Measurements from ENCODE around the gene KMO. TPM values are rescaled to one million over a fixed set of nuclear protein-coding genes. Genes with fewer than 3 reads are reported as not detected.

The KMO gene
- total and polyA plus RNA-seq, 7 donors, result 0.27 to 5.4 (median 1.8) TPM

DNA sequence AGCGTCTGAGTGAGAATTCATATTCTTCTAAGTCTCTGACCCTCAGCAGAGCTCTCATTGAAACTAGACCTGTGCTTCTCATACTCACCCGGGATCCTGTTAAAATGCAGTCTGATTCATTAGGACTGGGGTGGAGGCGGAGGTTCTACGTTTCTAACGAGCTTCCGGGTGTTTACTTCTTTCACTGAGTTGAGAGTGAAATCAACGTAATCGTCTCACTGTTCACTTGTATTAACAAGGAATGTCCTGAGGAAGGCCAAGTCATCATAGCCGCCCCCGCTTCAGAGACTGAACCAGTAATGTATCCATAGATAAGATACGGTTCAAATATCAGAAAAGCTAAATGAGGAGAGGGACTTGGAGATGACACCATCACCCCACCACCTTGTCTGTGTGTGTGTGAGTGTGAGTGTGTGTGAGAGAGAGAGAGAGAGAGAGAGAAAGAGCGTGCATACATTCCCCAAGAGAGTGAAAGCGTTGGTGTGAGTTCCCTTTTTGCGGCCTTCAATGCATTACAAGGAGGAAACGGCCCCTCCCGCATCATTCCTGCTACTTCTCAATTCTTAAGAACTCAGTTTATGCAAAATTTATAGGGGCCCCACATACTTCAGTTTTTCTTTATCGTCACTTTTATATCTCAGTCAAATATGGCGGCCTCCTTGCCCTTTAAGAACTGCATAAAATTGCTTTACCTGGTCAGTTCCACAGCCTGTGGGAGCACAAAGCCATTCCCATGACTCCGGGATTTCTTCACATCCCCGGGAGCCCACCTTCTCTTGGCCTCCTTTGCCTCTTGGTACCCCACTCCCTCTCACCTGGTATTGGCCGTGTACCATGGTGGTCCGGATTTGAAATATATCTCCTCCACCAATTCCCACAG is 19.8 kb downstream of the KMO start:
- no peaks in the 10 kb centered on the region for H3K9me3 ChIP-seq
- H3K4me1 ChIP-seq, result no peaks in the 10 kb centered on the region
- no peak overlapping the region for H3K4me3 ChIP-seq
- no peak for TF ChIP-seq POLR2A (IDR thresholded peaks at IDR 0.05)
- TF ChIP-seq POLR2AphosphoS5 (IDR thresholded peaks at IDR 0.05), result no peak
- TF ChIP-seq, protein P1, sequence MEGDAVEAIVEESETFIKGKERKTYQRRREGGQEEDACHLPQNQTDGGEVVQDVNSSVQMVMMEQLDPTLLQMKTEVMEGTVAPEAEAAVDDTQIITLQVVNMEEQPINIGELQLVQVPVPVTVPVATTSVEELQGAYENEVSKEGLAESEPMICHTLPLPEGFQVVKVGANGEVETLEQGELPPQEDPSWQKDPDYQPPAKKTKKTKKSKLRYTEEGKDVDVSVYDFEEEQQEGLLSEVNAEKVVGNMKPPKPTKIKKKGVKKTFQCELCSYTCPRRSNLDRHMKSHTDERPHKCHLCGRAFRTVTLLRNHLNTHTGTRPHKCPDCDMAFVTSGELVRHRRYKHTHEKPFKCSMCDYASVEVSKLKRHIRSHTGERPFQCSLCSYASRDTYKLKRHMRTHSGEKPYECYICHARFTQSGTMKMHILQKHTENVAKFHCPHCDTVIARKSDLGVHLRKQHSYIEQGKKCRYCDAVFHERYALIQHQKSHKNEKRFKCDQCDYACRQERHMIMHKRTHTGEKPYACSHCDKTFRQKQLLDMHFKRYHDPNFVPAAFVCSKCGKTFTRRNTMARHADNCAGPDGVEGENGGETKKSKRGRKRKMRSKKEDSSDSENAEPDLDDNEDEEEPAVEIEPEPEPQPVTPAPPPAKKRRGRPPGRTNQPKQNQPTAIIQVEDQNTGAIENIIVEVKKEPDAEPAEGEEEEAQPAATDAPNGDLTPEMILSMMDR (IDR thresholded peaks at IDR 0.05), result no peak
- no peak for TF ChIP-seq EP300 (IDR thresholded peaks at IDR 0.05)
- intact Hi-C loops (cut with DNase I), result no loop called here
- peak overlapping the region in 3 of 4 donors; percentile 14 to 22 (median 20) for H3K27ac ChIP-seq
- 56 to 87% methylated on average over 22 of the region's 22 CpGs for WGBS, 2 donors
- H3K36me3 ChIP-seq, result no peaks in the 10 kb centered on the region
- no peaks in the 10 kb centered on the region for H3K27me3 ChIP-seq
- DNase-seq, result peak; percentile 68

DNA sequence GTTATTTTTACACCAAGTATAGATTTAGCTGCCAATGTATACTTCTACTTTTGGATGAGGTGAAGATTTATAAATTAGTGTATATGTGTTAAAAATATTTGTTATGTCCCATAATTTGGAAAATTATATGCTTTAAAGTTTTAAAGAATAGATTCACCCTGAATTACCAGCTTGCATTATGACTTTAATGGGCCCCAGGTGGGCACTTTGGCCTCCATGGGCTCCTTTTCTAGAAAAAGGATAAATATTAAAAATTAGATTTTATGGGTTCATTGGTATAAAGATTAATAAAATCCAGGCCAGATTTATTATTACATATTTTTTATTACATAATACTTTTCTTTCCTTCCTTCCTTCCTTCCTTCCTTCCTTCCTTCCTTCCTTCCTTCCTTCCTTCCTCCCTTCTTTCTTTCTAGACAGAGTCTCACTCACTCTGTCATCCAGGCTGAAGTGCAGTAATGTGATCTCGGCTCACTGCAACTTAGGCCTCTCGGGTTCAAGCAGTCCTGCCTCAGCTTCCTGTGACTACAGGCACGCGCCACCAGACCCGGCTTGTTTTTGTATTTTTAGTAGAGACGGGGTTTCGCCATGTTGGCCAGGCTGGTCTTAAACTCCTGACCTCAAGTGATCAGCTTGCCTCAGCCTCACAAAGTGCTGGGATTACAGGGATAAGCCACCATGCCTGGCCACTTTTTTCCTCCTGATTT is 21.9 kb downstream of the KMO start:
- no peak for DNase-seq
- Histone ChIP-seq H3K27me3 (no peaks in the 10 kb centered on the region), H3K27ac (no peak overlapping the region), H3K4me1 (no peaks in the 10 kb centered on the region), H3K4me3 (no peak overlapping the region), H3K9me3 (no peaks in the 10 kb centered on the region), H3K36me3 (no peaks in the 10 kb centered on the region)
- TF ChIP-seq EP300 (IDR thresholded peaks at IDR 0.05) (no peak), POLR2AphosphoS5 (IDR thresholded peaks at IDR 0.05) (no peak), POLR2A (IDR thresholded peaks at IDR 0.05) (no peak)
- TF ChIP-seq, protein P1 (IDR thresholded peaks at IDR 0.05), result no peak
- intact Hi-C loops (cut with DNase I), result no loop called here
- 88% methylated on average over 7 of the region's 7 CpGs for WGBS, 2 donors

DNA sequence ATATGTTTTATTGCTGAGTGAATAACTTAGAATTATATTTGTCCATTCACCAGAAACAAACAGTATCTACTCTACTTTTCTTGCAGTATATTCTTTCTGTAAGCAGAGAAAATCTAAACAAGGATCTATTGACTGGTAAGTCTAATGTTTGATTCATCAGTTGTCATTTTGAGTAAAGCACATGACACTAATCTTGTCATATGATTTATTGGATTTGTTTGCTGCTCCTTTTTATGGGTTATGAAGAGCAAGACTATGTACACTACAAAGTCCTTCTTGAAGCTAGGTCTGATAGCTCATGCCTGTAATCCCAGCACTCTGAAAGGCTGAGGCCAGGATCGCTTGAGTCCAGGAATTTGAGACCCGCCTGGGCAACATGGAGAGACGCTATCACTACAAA is 23.3 kb downstream of the KMO start:
- Histone ChIP-seq H3K4me1 (no peaks in the 10 kb centered on the region), H3K9me3 (no peaks in the 10 kb centered on the region), H3K4me3 (no peak overlapping the region), H3K36me3 (no peaks in the 10 kb centered on the region), H3K27me3 (no peaks in the 10 kb centered on the region), H3K27ac (no peak overlapping the region)
- intact Hi-C loops (cut with DNase I), result no loop called here
- WGBS, 2 donors, result 44 to 85% methylated on average over 3 of the region's 3 CpGs
- no peak for DNase-seq
- TF ChIP-seq, protein P1 (IDR thresholded peaks at IDR 0.05), result no peak
- TF ChIP-seq POLR2A (IDR thresholded peaks at IDR 0.05), result no peak
- no peak for TF ChIP-seq EP300 (IDR thresholded peaks at IDR 0.05)
- no peak for TF ChIP-seq POLR2AphosphoS5 (IDR thresholded peaks at IDR 0.05)

DNA sequence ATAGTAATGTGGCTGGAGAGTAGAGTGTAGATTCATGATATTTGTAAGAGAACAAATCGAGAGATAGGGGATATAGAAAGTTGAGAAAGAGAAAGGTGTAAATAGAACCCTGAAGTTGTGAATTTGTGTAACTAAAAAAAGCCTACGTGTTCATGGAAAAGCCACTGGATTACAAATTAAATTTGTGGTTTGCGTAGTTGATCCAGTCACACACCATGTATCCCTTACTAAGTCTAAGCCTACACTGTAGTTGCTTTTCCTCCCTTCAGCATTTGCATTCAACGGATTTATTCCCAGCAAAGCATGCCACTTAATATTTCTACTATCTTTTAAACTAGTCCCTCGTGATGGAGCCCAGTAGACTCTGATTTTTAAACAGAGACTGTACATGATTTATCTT is 24.9 kb downstream of the KMO start:
- Histone ChIP-seq H3K9me3 (no peaks in the 10 kb centered on the region), H3K36me3 (no peaks in the 10 kb centered on the region), H3K4me1 (no peaks in the 10 kb centered on the region), H3K27me3 (no peaks in the 10 kb centered on the region), H3K4me3 (no peak overlapping the region), H3K27ac (no peak overlapping the region)
- TF ChIP-seq, protein P1 (IDR thresholded peaks at IDR 0.05), result no peak
- TF ChIP-seq POLR2AphosphoS5 (IDR thresholded peaks at IDR 0.05) (no peak), POLR2A (IDR thresholded peaks at IDR 0.05) (no peak), EP300 (IDR thresholded peaks at IDR 0.05) (no peak)
- WGBS, 2 donors, result 85 to 92% methylated on average over 5 of the region's 5 CpGs
- DNase-seq, result no peak
- intact Hi-C loops (cut with DNase I), result no loop called here
